Upper lobe of left lung (tissue), 4 donors: ENCODE data around the gene CAMK2B.

ENCODE experiments used
- CTCF ChIP-seq, 6 experiments: fragments of 450-650 bp in 4 of 6; fragments of 200-600 bp in 2 of 6; sonication (generic) in 2 of 6; IDR thresholded peaks; one replicate each; pipeline ENCODE4 v1.5.1; 2016 to 2019; ENCODE audit warnings: antibody characterized with exemption in 6 of 6
- POLR2A ChIP-seq, 4 donors: fragments of 450-650 bp; IDR thresholded peaks; one replicate each; pipeline ENCODE4 v1.5.1; 2016 to 2017; ENCODE audit warnings: antibody characterized with exemption in 4 of 4, mild to moderate bottlenecking in 2 of 4

GRCh38 chr7:44201813-44202212 lies 123.6 kb downstream of the CAMK2B start:
- no peak for TF ChIP-seq POLR2A (IDR thresholded peaks at IDR 0.05)
- TF ChIP-seq CTCF (IDR thresholded peaks at IDR 0.05) = no peak
